Measurements from ENCODE around the gene ADRA1B. TPM values are rescaled to one million over a fixed set of nuclear protein-coding genes. Genes with fewer than 3 reads are reported as not detected.

ADRA1B gene
- total and polyA plus RNA-seq, 9 donors: 0.87 to 9.1 (median 3.5) TPM

DNA sequence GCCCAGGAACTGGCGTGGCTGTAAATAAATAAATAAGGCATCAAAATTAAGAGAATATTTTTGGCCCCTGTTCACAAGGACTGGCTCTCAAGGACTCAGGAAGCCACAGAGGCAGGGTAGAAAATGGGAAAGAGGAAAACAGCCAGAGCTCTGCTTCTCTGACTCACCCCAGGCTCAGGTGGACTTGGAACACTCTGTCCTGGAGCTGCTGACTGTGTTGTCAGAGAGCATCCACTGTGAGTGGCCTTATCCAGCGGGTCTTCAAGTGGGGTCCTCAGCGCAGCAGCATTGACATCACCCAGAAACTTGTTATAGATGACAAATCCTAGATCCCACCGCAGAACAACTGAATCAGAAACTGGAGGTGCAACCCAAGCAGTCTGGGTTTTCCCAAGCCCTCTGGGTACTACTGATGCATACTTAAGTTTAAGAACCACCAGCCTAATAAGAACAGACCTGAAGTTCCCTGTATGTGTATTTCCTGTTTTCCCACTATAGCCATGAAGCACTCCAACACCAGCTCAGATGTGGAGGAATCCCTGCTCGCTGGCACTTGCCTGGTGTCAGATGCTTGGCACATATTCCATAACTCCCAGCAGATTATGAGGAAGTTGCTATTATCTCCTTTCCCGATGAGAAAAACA, 20.5 kb downstream of the ADRA1B start:
- Histone ChIP-seq H3K9me3 (no peaks in the 10 kb centered on the region), H3K4me1 (ENCODE audit: insufficient read depth) (no peaks in the 10 kb centered on the region), H3K27ac (no peak overlapping the region), H3K36me3 (no peaks in the 10 kb centered on the region), H3K4me3 (no peak overlapping the region), H3K27me3 (no peaks in the 10 kb centered on the region)
- TF ChIP-seq CTCF (IDR thresholded peaks at IDR 0.05) (no peak), EP300 (IDR thresholded peaks at IDR 0.05) (no peak), POLR2A (IDR thresholded peaks at IDR 0.05) (no peak)
- peak in 2 of 5 donors; percentile 38 to 41 for DNase-seq
- WGBS, 3 donors: 48 to 55% (median 52%) methylated on average over 6 of the region's 6 CpGs
- intact Hi-C loops (cut with DNase I): no loop called here

GRCh38 chr5:159937580-159937979, 21.3 kb downstream of the ADRA1B start:
- intact Hi-C loops (cut with DNase I): no loop called here

GRCh38 chr5:159943326-159943725, 27.0 kb downstream of the ADRA1B start:
- H3K9me3 ChIP-seq: no peaks in the 10 kb centered on the region
- H3K4me1 ChIP-seq (ENCODE audit: insufficient read depth): no peaks in the 10 kb centered on the region
- H3K27me3 ChIP-seq: no peaks in the 10 kb centered on the region
- 56 to 69% (median 66%) methylated on average over 5 of the region's 5 CpGs for WGBS, 3 donors
- intact Hi-C loops (cut with DNase I): no loop called here
- TF ChIP-seq EP300 (IDR thresholded peaks at IDR 0.05) (no peak), POLR2A (IDR thresholded peaks at IDR 0.05) (no peak), CTCF (IDR thresholded peaks at IDR 0.05) (no peak)
- DNase-seq: no peak
- no peak overlapping the region for H3K4me3 ChIP-seq
- H3K27ac ChIP-seq: no peak overlapping the region
- no peaks in the 10 kb centered on the region for H3K36me3 ChIP-seq

More at GRCh38 chr5:159937580-159937979, 21.3 kb downstream of the ADRA1B start:
- H3K4me3 ChIP-seq: no peak overlapping the region
- no peak overlapping the region for H3K27ac ChIP-seq
- H3K4me1 ChIP-seq (ENCODE audit: insufficient read depth): no peaks in the 10 kb centered on the region
- no peaks in the 10 kb centered on the region for H3K27me3 ChIP-seq
- H3K9me3 ChIP-seq: no peaks in the 10 kb centered on the region
- TF ChIP-seq POLR2A (IDR thresholded peaks at IDR 0.05) (no peak), EP300 (IDR thresholded peaks at IDR 0.05) (no peak), CTCF (IDR thresholded peaks at IDR 0.05) (no peak)
- no peak for DNase-seq
- H3K36me3 ChIP-seq: no peaks in the 10 kb centered on the region
- WGBS, 3 donors: 81 to 99% (median 93%) methylated on average over 10 of the region's 10 CpGs

- H3K4me3 ChIP-seq: no peak overlapping the region
- H3K36me3 ChIP-seq: no peaks in the 10 kb centered on the region
- 64 to 76% (median 71%) methylated on average over 5 of the region's 5 CpGs for WGBS, 3 donors
- no peaks in the 10 kb centered on the region for H3K9me3 ChIP-seq
- TF ChIP-seq POLR2A (IDR thresholded peaks at IDR 0.05) (no peak), CTCF (IDR thresholded peaks at IDR 0.05) (no peak), EP300 (IDR thresholded peaks at IDR 0.05) (no peak)
- no peaks in the 10 kb centered on the region for H3K4me1 ChIP-seq (ENCODE audit: insufficient read depth)
- intact Hi-C loops (cut with DNase I): no loop called here
- no peaks in the 10 kb centered on the region for H3K27me3 ChIP-seq
- DNase-seq: no peak
- H3K27ac ChIP-seq: no peak overlapping the region
These were observed 27.8 kb downstream of the ADRA1B start for GRCh38 chr5:159944056-159944600.

Measured in ovary (tissue), 9 donors.